ENCODE results near the gene ISOC2.

GRCh38 chr19:55443045-55443823 lies 18.2 kb downstream of the ISOC2 start, which contains the start of gene SHISA7:
- TF ChIP-seq, protein P1, sequence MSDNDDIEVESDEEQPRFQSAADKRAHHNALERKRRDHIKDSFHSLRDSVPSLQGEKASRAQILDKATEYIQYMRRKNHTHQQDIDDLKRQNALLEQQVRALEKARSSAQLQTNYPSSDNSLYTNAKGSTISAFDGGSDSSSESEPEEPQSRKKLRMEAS (IDR thresholded peaks at IDR 0.05) = no peak
- no peak for TF ChIP-seq RAD21 (IDR thresholded peaks at IDR 0.05)
- TF ChIP-seq CTCF (IDR thresholded peaks at IDR 0.05; ENCODE audit: low read depth, low read length, missing input control) = no peak
- TF ChIP-seq GABPA (IDR thresholded peaks at IDR 0.05 in 1 of 2, conservative IDR thresholded peaks at IDR 0.05 in 1 of 2) = no peak
